Measurements from ENCODE around the gene GATB.

Gene GATB

GRCh38 chr4:151690876-151691275 is 69.9 kb downstream of the GATB start:
- H3K9ac ChIP-seq (ENCODE audit: low read depth, low read length): no peak overlapping the region
- no peaks in the 10 kb centered on the region for H3K9me3 ChIP-seq (ENCODE audit: insufficient read depth, low read depth, low read length)
- H3K27me3 ChIP-seq (ENCODE audit: insufficient read depth, low read length): no peaks in the 10 kb centered on the region
- no peak overlapping the region for H3K27ac ChIP-seq (ENCODE audit: low read length)
- no peak overlapping the region for H3K4me3 ChIP-seq (ENCODE audit: low read length)
- H3K36me3 ChIP-seq (ENCODE audit: insufficient read depth, low read depth, low read length): no peaks in the 10 kb centered on the region
- H3K4me1 ChIP-seq (ENCODE audit: insufficient read depth, low read length): peaks cover 20% of the 10 kb centered on the region

DNA sequence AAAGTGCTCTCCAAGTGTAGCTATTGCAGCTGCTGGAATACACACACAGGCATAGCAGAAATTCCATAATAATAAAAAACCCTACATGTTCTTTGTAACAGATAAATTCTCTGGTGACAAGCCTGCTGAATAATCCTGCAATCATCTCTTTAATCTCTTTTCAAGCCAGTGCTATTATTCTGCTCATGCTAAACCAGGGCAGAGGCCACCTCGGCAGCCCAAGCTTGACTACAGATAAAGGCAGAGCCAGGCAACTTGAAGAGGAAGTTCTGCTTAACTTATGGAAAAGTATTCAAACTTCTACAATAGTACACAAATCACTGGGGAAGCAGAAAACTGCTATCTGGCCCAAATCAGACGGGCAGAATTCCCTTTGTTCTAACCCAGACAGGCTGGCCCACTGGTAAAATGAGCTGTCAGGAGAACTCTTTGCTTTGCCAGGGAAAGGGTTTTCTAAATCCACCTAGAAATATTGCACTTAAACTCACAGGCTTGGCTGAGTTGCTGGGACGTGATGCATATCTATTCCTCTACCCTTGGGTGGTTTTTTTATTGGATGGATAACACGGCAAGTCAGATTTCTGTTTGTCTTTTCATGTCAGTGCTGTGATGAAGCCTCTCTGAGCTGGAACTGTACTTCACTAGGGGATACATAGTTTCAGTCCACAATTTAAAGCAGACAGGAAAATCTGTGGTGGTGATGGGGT is 70.5 kb downstream of the GATB start:
- Histone ChIP-seq H3K4me1 (ENCODE audit: insufficient read depth, low read length) (peaks cover 20% of the 10 kb centered on the region), H3K9me3 (ENCODE audit: insufficient read depth, low read depth, low read length) (no peaks in the 10 kb centered on the region), H3K4me3 (ENCODE audit: low read length) (no peak overlapping the region), H3K36me3 (ENCODE audit: insufficient read depth, low read depth, low read length) (no peaks in the 10 kb centered on the region), H3K9ac (ENCODE audit: low read depth, low read length) (no peak overlapping the region), H3K27me3 (ENCODE audit: insufficient read depth, low read length) (no peaks in the 10 kb centered on the region), H3K27ac (ENCODE audit: low read length) (no peak overlapping the region)

GRCh38 chr4:151689211-151689991 is 71.4 kb downstream of the GATB start:
- H3K9ac ChIP-seq (ENCODE audit: low read depth, low read length): no peak overlapping the region
- no peaks in the 10 kb centered on the region for H3K27me3 ChIP-seq (ENCODE audit: insufficient read depth, low read length)
- peaks cover 20% of the 10 kb centered on the region for H3K4me1 ChIP-seq (ENCODE audit: insufficient read depth, low read length)
- H3K36me3 ChIP-seq (ENCODE audit: insufficient read depth, low read depth, low read length): no peaks in the 10 kb centered on the region
- no peak overlapping the region for H3K4me3 ChIP-seq (ENCODE audit: low read length)
- no peaks in the 10 kb centered on the region for H3K9me3 ChIP-seq (ENCODE audit: insufficient read depth, low read depth, low read length)
- no peak overlapping the region for H3K27ac ChIP-seq (ENCODE audit: low read length)

DNA sequence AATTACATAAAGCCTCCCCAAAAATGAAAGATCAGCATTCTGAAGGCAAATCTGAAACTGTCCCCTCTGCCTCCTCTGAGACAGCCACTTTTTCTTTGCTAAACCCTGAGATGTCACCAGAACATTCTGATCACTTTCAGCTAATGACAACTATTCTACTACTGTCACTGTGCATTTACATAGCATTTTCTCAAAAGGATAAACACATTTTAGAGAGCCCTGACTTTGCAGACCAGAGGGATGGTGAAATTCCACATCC is 72.1 kb downstream of the GATB start:
- Histone ChIP-seq H3K27ac (ENCODE audit: low read length) (no peak overlapping the region), H3K9ac (ENCODE audit: low read depth, low read length) (no peak overlapping the region)

GRCh38 chr4:151688003-151688784 is 72.6 kb downstream of the GATB start:
- Histone ChIP-seq H3K9me3 (ENCODE audit: insufficient read depth, low read depth, low read length) (no peaks in the 10 kb centered on the region), H3K27ac (ENCODE audit: low read length) (no peak overlapping the region), H3K36me3 (ENCODE audit: insufficient read depth, low read depth, low read length) (no peaks in the 10 kb centered on the region), H3K27me3 (ENCODE audit: insufficient read depth, low read length) (no peaks in the 10 kb centered on the region), H3K9ac (ENCODE audit: low read depth, low read length) (no peak overlapping the region), H3K4me3 (ENCODE audit: low read length) (no peak overlapping the region), H3K4me1 (ENCODE audit: insufficient read depth, low read length) (peaks cover 20% of the 10 kb centered on the region)

More for the DNA sequence above, 72.1 kb downstream of the GATB start:
- no peaks in the 10 kb centered on the region for H3K27me3 ChIP-seq (ENCODE audit: insufficient read depth, low read length)
- H3K9me3 ChIP-seq (ENCODE audit: insufficient read depth, low read depth, low read length): no peaks in the 10 kb centered on the region
- H3K36me3 ChIP-seq (ENCODE audit: insufficient read depth, low read depth, low read length): no peaks in the 10 kb centered on the region
- H3K4me1 ChIP-seq (ENCODE audit: insufficient read depth, low read length): peaks cover 20% of the 10 kb centered on the region
- H3K4me3 ChIP-seq (ENCODE audit: low read length): no peak overlapping the region

DNA sequence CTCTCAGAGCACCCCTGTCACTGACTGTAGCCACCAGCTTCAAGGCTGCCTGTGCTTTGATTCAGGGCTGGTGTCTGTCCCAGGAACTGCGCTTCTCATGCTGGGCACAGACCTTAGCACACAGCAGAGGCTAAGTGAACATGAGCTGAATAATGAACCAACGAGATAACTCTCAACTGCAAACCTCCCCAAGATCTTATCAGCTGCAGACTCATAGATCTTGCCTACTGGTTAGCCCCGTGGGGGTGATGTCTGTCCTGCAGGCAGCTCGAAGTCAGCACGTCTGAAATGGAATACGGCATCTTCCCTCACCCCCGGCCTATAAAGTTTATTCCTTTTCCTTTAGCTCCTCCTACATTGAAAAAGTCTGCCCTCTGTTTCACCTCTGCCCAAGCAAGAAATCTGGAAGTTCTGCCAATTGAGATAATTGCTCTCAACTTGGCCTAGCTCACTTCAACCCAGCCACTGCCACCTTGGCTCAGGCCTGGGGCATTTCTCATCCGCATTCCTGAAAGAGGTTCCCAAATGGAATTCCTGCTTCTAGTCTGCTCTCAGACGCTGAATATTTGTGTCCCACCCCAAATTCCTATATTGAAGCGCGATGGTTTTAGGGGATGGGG is 73.7 kb downstream of the GATB start:
- no peak overlapping the region for H3K27ac ChIP-seq (ENCODE audit: low read length)
- no peaks in the 10 kb centered on the region for H3K9me3 ChIP-seq (ENCODE audit: insufficient read depth, low read depth, low read length)
- peaks cover 20% of the 10 kb centered on the region for H3K4me1 ChIP-seq (ENCODE audit: insufficient read depth, low read length)
- H3K4me3 ChIP-seq (ENCODE audit: low read length): no peak overlapping the region
- no peaks in the 10 kb centered on the region for H3K27me3 ChIP-seq (ENCODE audit: insufficient read depth, low read length)
- H3K36me3 ChIP-seq (ENCODE audit: insufficient read depth, low read depth, low read length): no peaks in the 10 kb centered on the region
- H3K9ac ChIP-seq (ENCODE audit: low read depth, low read length): no peak overlapping the region

DNA sequence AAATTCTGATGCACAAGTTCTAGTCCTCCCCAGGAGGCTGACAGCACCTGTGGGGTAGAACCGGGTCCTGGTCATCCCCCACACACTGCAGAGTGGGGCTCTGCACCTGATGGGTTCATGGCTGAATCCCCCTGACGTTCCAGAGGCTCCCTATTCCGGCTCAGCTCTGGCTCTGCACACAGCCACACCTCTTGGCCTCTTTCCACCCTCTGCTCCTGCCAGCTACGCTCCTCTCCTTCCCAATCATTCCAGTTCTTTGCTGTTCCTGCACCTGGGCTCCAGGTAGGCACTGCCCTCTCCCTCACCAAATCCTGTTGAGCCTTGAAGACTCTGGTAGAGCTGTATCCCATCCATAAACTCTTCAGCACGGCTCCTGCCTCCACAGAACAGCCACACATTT is 75.5 kb downstream of the GATB start:
- no peaks in the 10 kb centered on the region for H3K27me3 ChIP-seq (ENCODE audit: insufficient read depth, low read length)
- no peaks in the 10 kb centered on the region for H3K36me3 ChIP-seq (ENCODE audit: insufficient read depth, low read depth, low read length)
- no peak overlapping the region for H3K27ac ChIP-seq (ENCODE audit: low read length)
- peaks cover 18% of the 10 kb centered on the region for H3K4me1 ChIP-seq (ENCODE audit: insufficient read depth, low read length)
- no peak overlapping the region for H3K4me3 ChIP-seq (ENCODE audit: low read length)
- H3K9me3 ChIP-seq (ENCODE audit: insufficient read depth, low read depth, low read length): no peaks in the 10 kb centered on the region
- no peak overlapping the region for H3K9ac ChIP-seq (ENCODE audit: low read depth, low read length)

GRCh38 chr4:151681085-151681484 is 79.7 kb downstream of the GATB start:
- H3K9me3 ChIP-seq (ENCODE audit: insufficient read depth, low read depth, low read length): no peaks in the 10 kb centered on the region
- no peaks in the 10 kb centered on the region for H3K27me3 ChIP-seq (ENCODE audit: insufficient read depth, low read length)
- H3K36me3 ChIP-seq (ENCODE audit: insufficient read depth, low read depth, low read length): no peaks in the 10 kb centered on the region
- no peak overlapping the region for H3K4me3 ChIP-seq (ENCODE audit: low read length)
- H3K9ac ChIP-seq (ENCODE audit: low read depth, low read length): no peak overlapping the region
- no peaks in the 10 kb centered on the region for H3K4me1 ChIP-seq (ENCODE audit: insufficient read depth, low read length)
- no peak overlapping the region for H3K27ac ChIP-seq (ENCODE audit: low read length)

DNA sequence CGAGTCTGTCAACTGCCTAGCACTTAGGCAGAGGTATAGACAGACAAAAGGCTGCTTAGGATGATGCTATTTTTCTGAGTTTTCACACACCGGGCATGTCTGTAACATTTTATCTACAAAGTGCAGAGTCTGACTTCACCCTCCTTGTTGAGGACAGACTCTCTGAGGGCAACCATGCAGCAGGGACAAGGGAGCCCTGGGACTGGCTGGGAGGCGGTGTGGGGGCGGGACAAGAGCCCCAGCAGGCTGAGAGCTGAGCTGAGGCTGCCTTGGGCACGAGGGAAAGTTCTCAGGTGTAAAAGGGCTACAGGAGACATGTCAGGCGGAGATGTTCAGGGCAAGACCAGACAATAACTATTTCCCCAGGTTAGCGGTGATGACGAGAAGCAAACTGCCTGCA is 81.6 kb downstream of the GATB start:
- Histone ChIP-seq H3K4me1 (ENCODE audit: insufficient read depth, low read length) (peaks cover 3% of the 10 kb centered on the region; the same call in 1 of the 2 replicates), H3K27me3 (ENCODE audit: insufficient read depth, low read length) (no peaks in the 10 kb centered on the region), H3K9me3 (ENCODE audit: insufficient read depth, low read depth, low read length) (no peaks in the 10 kb centered on the region), H3K27ac (ENCODE audit: low read length) (no peak overlapping the region), H3K36me3 (ENCODE audit: insufficient read depth, low read depth, low read length) (no peaks in the 10 kb centered on the region), H3K9ac (ENCODE audit: low read depth, low read length) (no peak overlapping the region), H3K4me3 (ENCODE audit: low read length) (no peak overlapping the region)

- Histone ChIP-seq H3K27ac (ENCODE audit: low read length) (no peak overlapping the region), H3K9me3 (ENCODE audit: insufficient read depth, low read depth, low read length) (no peaks in the 10 kb centered on the region), H3K4me1 (ENCODE audit: insufficient read depth, low read length) (peaks cover 3% of the 10 kb centered on the region; the same call in 1 of the 2 replicates), H3K4me3 (ENCODE audit: low read length) (no peak overlapping the region), H3K36me3 (ENCODE audit: insufficient read depth, low read depth, low read length) (no peaks in the 10 kb centered on the region), H3K9ac (ENCODE audit: low read depth, low read length) (no peak overlapping the region), H3K27me3 (ENCODE audit: insufficient read depth, low read length) (no peaks in the 10 kb centered on the region)
Measured at GRCh38 chr4:151678048-151678872, 82.5 kb downstream of the GATB start.

DNA sequence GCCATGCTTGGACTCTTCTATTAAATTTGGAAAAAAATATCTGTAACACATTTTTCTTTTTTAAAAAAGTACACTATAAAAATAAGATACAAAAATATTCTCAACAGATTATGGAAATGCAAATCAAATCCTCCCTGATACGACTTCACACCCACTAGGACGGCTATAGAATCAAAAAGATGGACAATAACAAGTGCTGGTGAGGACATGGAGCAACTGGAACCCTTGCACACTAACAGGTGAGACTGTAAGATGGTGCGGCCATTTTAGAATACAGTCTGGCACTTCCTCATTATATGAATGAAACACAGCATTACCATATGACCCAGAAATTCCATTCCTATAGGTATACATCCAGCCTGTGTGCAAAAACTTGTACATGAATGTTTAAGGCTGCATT is 83.6 kb downstream of the GATB start:
- Histone ChIP-seq H3K4me3 (ENCODE audit: low read length) (no peak overlapping the region), H3K27me3 (ENCODE audit: insufficient read depth, low read length) (no peaks in the 10 kb centered on the region), H3K27ac (ENCODE audit: low read length) (no peak overlapping the region), H3K36me3 (ENCODE audit: insufficient read depth, low read depth, low read length) (no peaks in the 10 kb centered on the region), H3K4me1 (ENCODE audit: insufficient read depth, low read length) (peaks cover 3% of the 10 kb centered on the region; the same call in 1 of the 2 replicates), H3K9me3 (ENCODE audit: insufficient read depth, low read depth, low read length) (no peaks in the 10 kb centered on the region), H3K9ac (ENCODE audit: low read depth, low read length) (no peak overlapping the region)

All from iPS-20b (cell line).